IPS-20b (cell line): ENCODE measurements around the gene CLNK.

Experiments used
- H3K27ac ChIP-seq: one replicate; pipeline ENCODE4 v1.5.1; 2013; ENCODE audit warnings: low read length
- H3K27me3 ChIP-seq: 2 replicates; pipeline ENCODE4 v1.6.1; 2013; ENCODE audit warnings: mild to moderate bottlenecking, low read length, inconsistent platforms; ENCODE audit not compliant: insufficient read depth
- H3K36me3 ChIP-seq: 2 replicates; pipeline ENCODE4 v1.6.1; 2013; ENCODE audit warnings: low read depth, mild to moderate bottlenecking, inconsistent platforms, low read length, moderate library complexity; ENCODE audit not compliant: insufficient read depth
- H3K4me1 ChIP-seq: 2 replicates; pipeline ENCODE4 v1.6.1; 2013; ENCODE audit warnings: mild to moderate bottlenecking, control low read depth, inconsistent platforms, low read length, moderate library complexity; ENCODE audit not compliant: insufficient read depth
- H3K4me3 ChIP-seq: 2 replicates; pipeline ENCODE4 v1.5.1; 2013; ENCODE audit warnings: mild to moderate bottlenecking, low read length, inconsistent platforms
- H3K9ac ChIP-seq: 2 replicates; pipeline ENCODE4 v1.6.1; 2013; ENCODE audit warnings: low read depth, mild to moderate bottlenecking, inconsistent platforms, low read length, moderate library complexity
- H3K9me3 ChIP-seq: 2 replicates; pipeline ENCODE4 v1.6.1; 2013; ENCODE audit warnings: mild to moderate bottlenecking, low read depth, low read length, inconsistent platforms; ENCODE audit not compliant: insufficient read depth

CLNK gene

DNA sequence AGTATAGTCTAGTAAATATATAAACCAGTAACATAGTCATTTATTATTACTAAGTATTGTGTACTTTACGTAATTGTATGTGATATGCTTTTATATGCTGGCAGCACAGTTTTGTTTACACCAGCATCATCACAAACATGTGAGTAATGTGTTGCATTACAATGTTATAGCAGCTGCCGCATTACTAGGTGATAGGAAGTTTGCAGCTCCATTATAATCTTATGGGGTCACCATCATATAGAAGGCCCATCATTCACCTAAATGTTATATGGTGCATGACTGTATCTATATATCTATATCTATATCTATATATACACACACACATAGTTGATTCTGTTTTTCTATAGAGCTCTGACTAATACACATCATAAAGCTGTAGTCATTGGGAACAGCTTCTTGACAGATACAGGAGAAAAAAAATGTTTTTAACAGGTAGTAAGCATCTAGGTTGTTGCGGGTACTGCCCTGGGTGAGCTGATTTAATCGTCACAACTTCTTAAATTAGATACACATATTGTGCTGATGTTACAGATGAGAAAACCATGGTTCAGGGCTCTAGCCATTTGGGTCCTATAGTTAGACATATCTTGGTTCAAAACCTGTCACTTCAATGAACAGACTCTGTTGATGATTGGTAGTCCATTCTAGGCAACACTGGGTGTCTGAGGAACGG is 77.9 kb downstream of the CLNK start:
- no peaks in the 10 kb centered on the region for H3K4me1 ChIP-seq
- H3K9me3 ChIP-seq, result no peaks in the 10 kb centered on the region
- no peak overlapping the region for H3K9ac ChIP-seq
- no peak overlapping the region for H3K27ac ChIP-seq
- no peaks in the 10 kb centered on the region for H3K27me3 ChIP-seq
- no peak overlapping the region for H3K4me3 ChIP-seq
- H3K36me3 ChIP-seq, result no peaks in the 10 kb centered on the region

DNA sequence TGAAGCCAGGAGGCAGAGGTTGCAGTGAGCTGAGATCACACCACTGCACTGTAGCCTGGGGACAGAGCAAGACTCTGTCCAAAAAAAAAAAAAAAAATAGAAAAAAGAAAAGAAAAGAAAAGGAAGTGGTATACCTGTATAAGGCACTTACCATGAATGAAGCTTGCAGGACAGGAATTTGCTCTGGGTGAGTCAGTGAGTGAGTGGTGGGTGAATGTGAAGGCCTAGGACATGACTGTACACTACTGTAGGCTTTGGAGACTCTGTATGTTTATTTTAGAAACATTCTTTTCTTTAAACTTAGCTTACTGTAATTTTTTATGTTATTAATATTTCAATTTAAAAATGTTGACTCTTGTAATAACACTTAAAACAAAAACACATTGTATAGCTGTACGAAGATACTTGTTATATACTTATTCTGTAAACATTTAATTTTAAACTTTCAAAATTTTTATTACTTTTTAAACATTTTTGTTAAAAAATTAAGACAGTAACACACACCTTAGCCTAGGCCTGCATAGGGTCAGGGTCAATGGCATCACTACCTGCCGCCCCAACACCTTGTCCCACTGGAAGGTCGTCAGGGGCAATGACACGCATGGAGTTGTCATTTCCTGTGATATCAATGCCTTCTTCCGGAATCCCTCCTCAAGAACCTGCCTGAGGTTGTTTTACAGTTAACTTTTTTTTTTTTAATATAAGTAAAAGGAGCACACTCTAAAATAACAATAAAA is 78.7 kb downstream of the CLNK start:
- Histone ChIP-seq H3K27me3 (no peaks in the 10 kb centered on the region), H3K9ac (no peak overlapping the region), H3K36me3 (no peaks in the 10 kb centered on the region), H3K27ac (no peak overlapping the region), H3K9me3 (no peaks in the 10 kb centered on the region), H3K4me1 (no peaks in the 10 kb centered on the region), H3K4me3 (no peak overlapping the region)

DNA sequence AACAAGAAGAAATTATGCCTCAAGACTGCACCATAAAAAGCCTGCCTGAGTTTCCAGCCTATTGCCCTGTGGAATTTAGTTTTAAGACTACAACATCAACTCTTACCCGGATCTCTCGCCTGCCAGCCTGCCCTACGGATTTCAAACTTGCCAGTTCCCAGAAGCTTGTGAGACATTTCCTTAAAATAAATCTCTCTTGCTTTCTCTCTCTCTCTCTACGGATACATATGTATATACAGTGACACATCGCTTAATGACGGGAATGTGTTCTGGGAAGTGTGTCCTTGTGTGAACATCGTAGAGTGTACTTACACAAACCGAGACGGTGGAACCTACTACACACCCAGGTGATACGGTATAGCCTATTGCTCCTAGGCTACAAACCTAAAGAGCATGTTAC is 79.5 kb downstream of the CLNK start:
- H3K4me3 ChIP-seq, result no peak overlapping the region
- H3K27me3 ChIP-seq, result no peaks in the 10 kb centered on the region
- H3K36me3 ChIP-seq, result no peaks in the 10 kb centered on the region
- no peak overlapping the region for H3K27ac ChIP-seq
- no peaks in the 10 kb centered on the region for H3K4me1 ChIP-seq
- H3K9me3 ChIP-seq, result no peaks in the 10 kb centered on the region
- no peak overlapping the region for H3K9ac ChIP-seq

DNA sequence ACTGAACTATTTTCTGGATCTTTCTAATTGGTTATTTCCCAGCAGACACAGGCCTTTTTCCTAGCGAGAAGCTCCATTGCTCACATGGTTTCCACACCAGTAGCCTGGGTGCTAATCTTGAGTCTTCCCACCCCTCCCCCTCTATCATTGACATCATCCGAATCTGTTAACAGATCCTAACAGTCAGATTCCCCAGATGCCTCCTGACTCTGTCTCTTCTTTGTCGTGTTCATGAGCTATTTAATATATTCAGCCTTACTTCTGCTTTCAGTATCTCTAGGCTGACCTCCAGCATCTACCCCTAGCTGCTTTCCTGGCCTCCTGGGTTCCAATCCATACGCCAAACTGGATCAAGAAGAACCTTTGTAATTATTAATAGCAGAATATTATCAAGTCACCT is 85.0 kb downstream of the CLNK start:
- no peaks in the 10 kb centered on the region for H3K9me3 ChIP-seq
- H3K27me3 ChIP-seq, result no peaks in the 10 kb centered on the region
- no peak overlapping the region for H3K27ac ChIP-seq
- H3K4me1 ChIP-seq, result no peaks in the 10 kb centered on the region
- H3K4me3 ChIP-seq, result no peak overlapping the region
- H3K36me3 ChIP-seq, result no peaks in the 10 kb centered on the region
- no peak overlapping the region for H3K9ac ChIP-seq

DNA sequence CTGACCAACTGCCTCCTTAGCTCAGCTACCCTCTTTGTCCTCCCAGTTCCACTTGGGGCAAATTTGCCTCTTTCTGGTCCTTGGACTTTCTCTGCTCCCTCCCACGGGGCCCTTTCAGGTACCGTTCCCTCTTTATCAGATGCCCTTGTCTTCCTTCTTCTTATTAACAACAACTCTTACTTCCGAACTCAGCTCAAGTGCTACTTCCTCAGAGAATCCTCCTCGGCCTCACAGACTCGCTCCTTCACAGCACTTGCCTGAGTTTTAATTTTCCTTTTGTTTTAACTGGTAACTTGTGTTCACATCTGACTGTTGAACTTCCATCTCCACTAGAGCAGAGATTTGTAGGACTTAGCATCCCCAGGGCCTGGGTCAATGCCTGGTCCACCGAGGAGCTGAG is 85.7 kb downstream of the CLNK start:
- Histone ChIP-seq H3K9ac (no peak overlapping the region), H3K4me3 (no peak overlapping the region), H3K4me1 (no peaks in the 10 kb centered on the region), H3K27ac (no peak overlapping the region), H3K36me3 (no peaks in the 10 kb centered on the region), H3K9me3 (no peaks in the 10 kb centered on the region), H3K27me3 (no peaks in the 10 kb centered on the region)

DNA sequence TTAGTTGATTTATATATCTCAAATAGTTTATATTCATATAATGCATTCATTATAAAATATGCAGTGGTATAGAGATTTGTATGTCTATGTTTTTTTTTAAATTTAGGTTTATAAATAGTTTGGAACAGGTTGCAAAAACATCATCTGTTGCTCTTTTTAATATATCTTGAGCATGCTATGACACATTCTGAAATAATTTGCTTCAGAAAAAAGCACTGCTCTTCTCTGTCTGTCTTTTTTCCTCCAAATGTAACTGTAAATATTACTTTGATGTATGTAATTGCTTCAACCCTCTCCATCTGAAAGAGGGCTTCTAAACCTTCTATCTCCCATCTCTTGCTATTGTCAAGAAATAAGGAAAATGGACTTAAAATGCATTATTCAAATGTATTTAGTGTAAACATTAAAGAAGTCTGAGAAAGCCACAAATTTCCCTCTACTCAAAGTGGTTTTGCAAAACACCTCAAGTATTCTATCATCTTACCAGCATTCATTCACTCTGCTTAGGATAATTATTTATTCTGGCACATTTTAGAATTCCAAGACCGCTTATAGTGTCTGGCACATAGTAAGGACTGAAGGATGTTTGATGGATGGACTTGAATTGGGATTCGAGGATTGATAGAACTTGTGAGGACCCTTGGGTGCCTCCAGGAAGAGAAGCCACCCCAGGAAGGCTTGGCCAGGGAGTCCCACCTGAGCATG is 87.8 kb downstream of the CLNK start:
- no peaks in the 10 kb centered on the region for H3K27me3 ChIP-seq
- H3K4me3 ChIP-seq, result no peak overlapping the region
- H3K27ac ChIP-seq, result no peak overlapping the region
- no peaks in the 10 kb centered on the region for H3K9me3 ChIP-seq
- H3K36me3 ChIP-seq, result no peaks in the 10 kb centered on the region
- H3K4me1 ChIP-seq, result no peaks in the 10 kb centered on the region
- H3K9ac ChIP-seq, result no peak overlapping the region

DNA sequence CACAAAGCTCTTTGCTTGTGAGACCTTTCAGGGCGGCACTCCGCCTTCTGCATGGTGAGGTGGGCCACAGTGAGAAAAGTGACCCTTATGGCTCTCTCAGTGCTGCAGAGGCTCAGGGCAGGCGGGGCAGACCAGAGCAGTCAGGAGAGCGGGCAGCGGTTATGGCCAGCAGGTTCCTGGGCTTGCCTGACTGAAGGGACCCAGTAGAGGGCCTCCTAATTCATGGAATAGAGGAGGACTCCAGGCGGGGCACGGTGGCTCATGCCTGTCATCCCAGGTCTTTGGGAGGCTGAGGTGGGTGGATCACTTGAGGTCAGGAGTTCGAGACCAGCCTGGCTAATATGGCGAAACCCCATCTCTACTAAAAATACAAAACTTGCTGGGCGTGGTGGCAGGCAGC is 91.4 kb downstream of the CLNK start:
- no peak overlapping the region for H3K27ac ChIP-seq
- no peak overlapping the region for H3K4me3 ChIP-seq
- no peaks in the 10 kb centered on the region for H3K36me3 ChIP-seq
- H3K9me3 ChIP-seq, result no peaks in the 10 kb centered on the region
- peaks cover 6% of the 10 kb centered on the region; the same call in 1 of the 2 replicates for H3K4me1 ChIP-seq
- no peak overlapping the region for H3K9ac ChIP-seq
- H3K27me3 ChIP-seq, result no peaks in the 10 kb centered on the region

DNA sequence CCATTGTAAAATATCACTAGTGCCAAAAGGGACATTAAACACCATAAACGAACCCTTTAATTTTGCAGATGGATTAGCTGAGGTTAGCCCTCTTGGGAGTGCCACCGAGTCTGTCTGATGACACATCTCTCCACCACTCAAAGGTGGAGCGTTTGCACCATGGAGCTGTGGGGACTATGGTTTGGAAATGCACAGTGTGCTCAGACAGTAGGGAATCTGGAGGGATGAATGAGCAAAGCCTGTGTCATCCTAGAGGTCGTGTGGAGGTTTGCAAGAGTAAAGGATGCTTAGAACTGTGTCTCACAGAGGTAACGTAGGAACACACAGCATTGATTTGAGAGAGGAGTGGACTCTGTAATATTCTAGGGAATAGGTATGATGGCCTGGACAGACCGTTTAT is 93.7 kb downstream of the CLNK start:
- no peak overlapping the region for H3K4me3 ChIP-seq
- H3K9me3 ChIP-seq, result no peaks in the 10 kb centered on the region
- H3K9ac ChIP-seq, result no peak overlapping the region
- no peaks in the 10 kb centered on the region for H3K36me3 ChIP-seq
- H3K4me1 ChIP-seq, result peaks cover 6% of the 10 kb centered on the region; the same call in 1 of the 2 replicates
- H3K27ac ChIP-seq, result no peak overlapping the region
- no peaks in the 10 kb centered on the region for H3K27me3 ChIP-seq

DNA sequence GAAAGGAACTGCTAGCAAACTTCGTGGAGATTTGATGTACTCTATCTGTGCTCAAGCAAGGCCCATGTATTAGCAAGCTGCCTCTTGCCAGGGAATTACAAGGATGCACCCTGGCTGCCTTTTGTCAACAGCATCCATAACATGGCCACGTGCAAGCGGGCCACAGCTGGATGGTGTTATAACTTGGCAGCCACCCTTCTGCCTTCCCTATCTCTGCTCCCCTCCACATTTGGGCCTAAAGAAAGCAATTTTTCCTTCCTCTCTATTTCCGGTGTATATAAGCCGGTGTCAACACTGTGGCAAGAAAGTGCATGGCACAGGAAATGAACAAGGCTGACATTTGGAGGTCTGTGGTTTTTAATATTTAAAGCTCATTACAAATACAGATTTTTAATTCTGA is 94.8 kb downstream of the CLNK start:
- Histone ChIP-seq H3K9ac (no peak overlapping the region), H3K36me3 (no peaks in the 10 kb centered on the region), H3K27ac (no peak overlapping the region), H3K4me3 (no peak overlapping the region), H3K9me3 (no peaks in the 10 kb centered on the region), H3K27me3 (no peaks in the 10 kb centered on the region), H3K4me1 (peaks cover 6% of the 10 kb centered on the region; the same call in 1 of the 2 replicates)

DNA sequence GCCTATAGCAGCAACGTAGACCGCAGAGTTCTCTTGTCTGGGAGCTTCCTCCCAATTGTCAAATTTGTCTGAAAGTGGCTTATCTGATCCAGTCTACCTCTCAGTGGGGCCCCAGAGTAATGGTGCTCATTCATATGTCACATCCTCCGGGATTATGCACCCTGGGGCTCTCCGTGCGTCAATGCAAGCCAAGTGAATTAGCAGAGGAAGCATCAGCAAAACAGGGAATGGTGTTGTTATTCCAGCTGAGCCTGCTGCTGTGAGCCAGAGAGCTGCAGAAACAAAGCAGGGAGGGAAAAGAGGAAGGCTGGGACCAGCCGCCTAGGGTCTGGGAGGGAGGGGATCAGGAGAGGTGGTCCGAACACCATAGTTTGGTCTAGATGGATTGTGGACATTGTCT is 95.2 kb downstream of the CLNK start:
- H3K4me3 ChIP-seq, result no peak overlapping the region; the same call in 1 of the 2 replicates
- H3K9ac ChIP-seq, result no peak overlapping the region
- no peaks in the 10 kb centered on the region for H3K9me3 ChIP-seq
- H3K36me3 ChIP-seq, result no peaks in the 10 kb centered on the region
- peaks cover 6% of the 10 kb centered on the region; the same call in 1 of the 2 replicates for H3K4me1 ChIP-seq
- H3K27me3 ChIP-seq, result no peaks in the 10 kb centered on the region
- no peak overlapping the region for H3K27ac ChIP-seq

DNA sequence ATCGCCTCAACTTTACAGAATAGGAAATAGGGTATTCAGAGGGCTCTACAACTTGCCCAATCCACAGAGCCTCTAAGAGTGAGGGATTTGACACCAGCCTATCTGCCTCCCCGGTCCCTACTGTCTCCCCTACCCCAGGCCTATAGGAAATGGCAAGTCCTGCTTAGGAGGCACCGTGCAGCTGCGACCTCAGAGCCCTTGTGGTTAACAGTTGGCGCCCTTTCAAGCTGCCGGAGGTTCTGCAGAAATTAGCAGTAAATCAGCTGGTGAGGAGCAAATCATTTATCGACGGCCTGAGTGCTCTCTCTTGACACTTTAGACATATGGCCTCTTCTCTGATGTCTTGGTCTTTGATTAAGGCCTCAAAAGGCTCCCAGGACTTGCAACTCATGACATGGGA is 96.9 kb downstream of the CLNK start:
- no peak overlapping the region for H3K9ac ChIP-seq
- H3K36me3 ChIP-seq, result no peaks in the 10 kb centered on the region
- no peak overlapping the region for H3K27ac ChIP-seq
- H3K9me3 ChIP-seq, result no peaks in the 10 kb centered on the region
- H3K4me3 ChIP-seq, result no peak overlapping the region
- no peaks in the 10 kb centered on the region for H3K27me3 ChIP-seq
- H3K4me1 ChIP-seq, result peaks cover 6% of the 10 kb centered on the region; the same call in 1 of the 2 replicates

DNA sequence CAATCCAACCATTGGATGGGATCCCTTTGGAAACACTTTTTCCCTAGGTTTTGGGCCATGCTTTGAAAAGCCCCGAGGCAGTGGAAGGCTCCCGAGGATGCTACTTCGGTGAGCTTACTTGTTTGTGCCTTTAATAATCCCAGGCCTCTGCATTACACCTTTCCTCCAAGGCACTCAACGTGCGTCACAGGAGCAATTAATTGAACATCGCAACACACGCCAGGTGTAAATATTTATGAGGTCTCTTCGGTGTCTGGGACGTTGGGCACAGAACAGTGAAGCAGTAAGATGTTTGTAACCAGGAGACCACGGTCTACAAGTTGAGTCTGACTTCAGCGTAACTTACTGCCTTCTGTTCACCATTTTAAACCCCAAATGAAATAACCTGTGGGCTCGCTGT is 97.3 kb downstream of the CLNK start:
- Histone ChIP-seq H3K4me3 (no peak overlapping the region), H3K27ac (no peak overlapping the region), H3K9me3 (no peaks in the 10 kb centered on the region), H3K4me1 (peaks cover 6% of the 10 kb centered on the region; the same call in 1 of the 2 replicates), H3K27me3 (no peaks in the 10 kb centered on the region), H3K9ac (no peak overlapping the region), H3K36me3 (no peaks in the 10 kb centered on the region)
